ENCODE results near the gene AOC1. TPM values are rescaled to one million over a fixed set of nuclear protein-coding genes. Genes with fewer than 3 reads are reported as not detected.

The AOC1 gene
- total RNA-seq, 1 experiment from 2014 or later, result not detected

- DNase-seq, result no peak
- Histone ChIP-seq H3K27me3 (no peaks in the 10 kb centered on the region), H3K36me3 (no peaks in the 10 kb centered on the region), H3K4me3 (no peak overlapping the region), H3K9me3 (no peaks in the 10 kb centered on the region)
These were observed 586 bp upstream of the AOC1 start for GRCh38 chr7:150851492-150852370.

- DNase-seq, result no peak
- no peaks in the 10 kb centered on the region for H3K9me3 ChIP-seq
- no peaks in the 10 kb centered on the region for H3K27me3 ChIP-seq
- H3K4me3 ChIP-seq, result no peak overlapping the region
- H3K36me3 ChIP-seq, result no peaks in the 10 kb centered on the region
These were observed 2.0 kb downstream of the AOC1 start for GRCh38 chr7:150854066-150855000.

- H3K36me3 ChIP-seq, result no peaks in the 10 kb centered on the region
- no peak overlapping the region for H3K4me3 ChIP-seq
- H3K9me3 ChIP-seq, result no peaks in the 10 kb centered on the region
- DNase-seq, result no peak
- H3K27me3 ChIP-seq, result no peaks in the 10 kb centered on the region
These were observed 2.7 kb downstream of the AOC1 start for GRCh38 chr7:150855046-150855445.

GRCh38 chr7:150855476-150856302 is 3.4 kb downstream of the AOC1 start:
- DNase-seq, result no peak
- Histone ChIP-seq H3K27me3 (no peaks in the 10 kb centered on the region), H3K9me3 (no peaks in the 10 kb centered on the region), H3K4me3 (no peak overlapping the region), H3K36me3 (no peaks in the 10 kb centered on the region)

GRCh38 chr7:150856303-150857275 is 4.3 kb downstream of the AOC1 start:
- H3K4me3 ChIP-seq, result no peak overlapping the region
- H3K27me3 ChIP-seq, result no peaks in the 10 kb centered on the region
- no peak for DNase-seq
- no peaks in the 10 kb centered on the region for H3K9me3 ChIP-seq
- no peaks in the 10 kb centered on the region for H3K36me3 ChIP-seq

GRCh38 chr7:150857276-150858055 is 5.1 kb downstream of the AOC1 start:
- DNase-seq, result no peak
- H3K4me3 ChIP-seq, result no peak overlapping the region
- H3K36me3 ChIP-seq, result no peaks in the 10 kb centered on the region
- H3K9me3 ChIP-seq, result no peaks in the 10 kb centered on the region
- no peaks in the 10 kb centered on the region for H3K27me3 ChIP-seq

GRCh38 chr7:150858236-150859197 is 6.2 kb downstream of the AOC1 start:
- Histone ChIP-seq H3K36me3 (no peaks in the 10 kb centered on the region), H3K4me3 (no peak overlapping the region), H3K9me3 (no peaks in the 10 kb centered on the region), H3K27me3 (no peaks in the 10 kb centered on the region)
- no peak for DNase-seq

GRCh38 chr7:150860291-150860977 is 8.1 kb downstream of the AOC1 start:
- no peak for DNase-seq

GRCh38 chr7:150860978-150861295 is 8.6 kb downstream of the AOC1 start:
- H3K9me3 ChIP-seq, result no peaks in the 10 kb centered on the region
- no peak for DNase-seq

More at GRCh38 chr7:150860291-150860977, 8.1 kb downstream of the AOC1 start:
- Histone ChIP-seq H3K9me3 (no peaks in the 10 kb centered on the region), H3K27me3 (no peaks in the 10 kb centered on the region), H3K36me3 (no peaks in the 10 kb centered on the region), H3K4me3 (no peak overlapping the region)

GRCh38 chr7:150862356-150862755 is 10.0 kb downstream of the AOC1 start:
- Histone ChIP-seq H3K36me3 (no peaks in the 10 kb centered on the region), H3K9me3 (no peaks in the 10 kb centered on the region), H3K27me3 (no peaks in the 10 kb centered on the region), H3K4me3 (no peak overlapping the region)
- no peak for DNase-seq

More at GRCh38 chr7:150860978-150861295, 8.6 kb downstream of the AOC1 start:
- no peak overlapping the region for H3K4me3 ChIP-seq
- H3K27me3 ChIP-seq, result no peaks in the 10 kb centered on the region
- no peaks in the 10 kb centered on the region for H3K36me3 ChIP-seq

- Histone ChIP-seq H3K9me3 (no peaks in the 10 kb centered on the region), H3K27me3 (no peaks in the 10 kb centered on the region), H3K4me3 (no peak overlapping the region), H3K36me3 (no peaks in the 10 kb centered on the region)
- no peak for DNase-seq
These were observed 11.6 kb downstream of the AOC1 start for GRCh38 chr7:150863946-150864345.

GRCh38 chr7:150866932-150867564 is 14.7 kb downstream of the AOC1 start:
- Histone ChIP-seq H3K9me3 (no peaks in the 10 kb centered on the region), H3K27me3 (no peaks in the 10 kb centered on the region), H3K4me3 (no peak overlapping the region), H3K36me3 (no peaks in the 10 kb centered on the region)
- DNase-seq, result no peak

GRCh38 chr7:150867605-150868004 is 15.3 kb downstream of the AOC1 start:
- Histone ChIP-seq H3K9me3 (no peaks in the 10 kb centered on the region), H3K27me3 (no peaks in the 10 kb centered on the region), H3K4me3 (no peak overlapping the region), H3K36me3 (no peaks in the 10 kb centered on the region)
- no peak for DNase-seq

Data from MG63 (cell line).